ENCODE data around the gene CSPG4. TPM values are rescaled to one million over a fixed set of nuclear protein-coding genes. Genes with fewer than 3 reads are reported as not detected.
A peak's percentile ranks its signal among the peaks of the same experiment; 100 is the strongest.

The CSPG4 gene
- total and polyA plus RNA-seq, 9 of the 15 experiments (the other 6 are each of a cell fraction or from before 2014, with no cell fraction given) = under 0.01 to 0.07 (median 0.04) TPM; not detected in 5

GRCh38 chr15:75637245-75638009 is 75.2 kb downstream of the CSPG4 start (continued):
- TF ChIP-seq, protein P1, sequence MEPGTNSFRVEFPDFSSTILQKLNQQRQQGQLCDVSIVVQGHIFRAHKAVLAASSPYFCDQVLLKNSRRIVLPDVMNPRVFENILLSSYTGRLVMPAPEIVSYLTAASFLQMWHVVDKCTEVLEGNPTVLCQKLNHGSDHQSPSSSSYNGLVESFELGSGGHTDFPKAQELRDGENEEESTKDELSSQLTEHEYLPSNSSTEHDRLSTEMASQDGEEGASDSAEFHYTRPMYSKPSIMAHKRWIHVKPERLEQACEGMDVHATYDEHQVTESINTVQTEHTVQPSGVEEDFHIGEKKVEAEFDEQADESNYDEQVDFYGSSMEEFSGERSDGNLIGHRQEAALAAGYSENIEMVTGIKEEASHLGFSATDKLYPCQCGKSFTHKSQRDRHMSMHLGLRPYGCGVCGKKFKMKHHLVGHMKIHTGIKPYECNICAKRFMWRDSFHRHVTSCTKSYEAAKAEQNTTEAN (CRISPR knock-in tag; IDR thresholded peaks at IDR 0.05) = 0 out of 2 replicates have a peak, but pooled peaks have one; percentile 46
- TF ChIP-seq SMARCA4 (IDR thresholded peaks at IDR 0.05) (no peak), ZC3H4 (CRISPR knock-in tag; IDR thresholded peaks at IDR 0.05; ENCODE audit: borderline replicate concordance) (no peak), ZNF24 (IDR thresholded peaks at IDR 0.05) (peak; percentile 67; the same call in 1 of the 2 replicates), ZNF263 (CRISPR knock-in tag; IDR thresholded peaks at IDR 0.05; ENCODE audit: borderline replicate concordance) (no peak), POLR2B (IDR thresholded peaks at IDR 0.05; ENCODE audit: low read depth, partially characterized antibody) (peak; percentile 26), PCBP1 (IDR thresholded peaks at IDR 0.05; ENCODE audit: low read depth, low read length, poor library complexity, severe bottlenecking) (no peak), YY1 (IDR thresholded peaks at IDR 0.05; ENCODE audit: borderline replicate concordance in 1 of 3, control insufficient read depth in 1 of 3, extremely low read depth in 1 of 3, insufficient read depth in 3 of 3, insufficient read length in 1 of 3, insufficient replicate concordance in 2 of 3, low read depth in 1 of 3, low read length in 2 of 3) (peak in 1 of 3 experiments; percentile 46), ZNF41 (CRISPR knock-in tag; conservative IDR thresholded peaks at IDR 0.05) (no peak), RFX1 (IDR thresholded peaks at IDR 0.05) (no peak), BMI1 (IDR thresholded peaks at IDR 0.05; ENCODE audit: low read length) (no peak), FOXK1 (CRISPR knock-in tag; IDR thresholded peaks at IDR 0.05; ENCODE audit: borderline replicate concordance) (peak; percentile 60; the same call in 1 of the 2 replicates), KAT2B (IDR thresholded peaks at IDR 0.05; ENCODE audit: low read depth, low read length) (no peak), POLR2A (conservative IDR thresholded peaks at IDR 0.05) (no peak; the same call in 1 of the 2 replicates), ZNF311 (CRISPR knock-in tag; IDR thresholded peaks at IDR 0.05) (no peak), NUFIP1 (IDR thresholded peaks at IDR 0.05; ENCODE audit: partially characterized antibody) (no peak), SREBF2 (CRISPR knock-in tag; IDR thresholded peaks at IDR 0.05) (no peak), PTRF (tag; IDR thresholded peaks at IDR 0.05) (no peak), BHLHE40 (IDR thresholded peaks at IDR 0.05; ENCODE audit: low read length) (no peak), ZNF324 (CRISPR knock-in tag; IDR thresholded peaks at IDR 0.05) (no peak), ZNF512 (tag; IDR thresholded peaks at IDR 0.05) (no peak)
- TF ChIP-seq, protein P2, sequence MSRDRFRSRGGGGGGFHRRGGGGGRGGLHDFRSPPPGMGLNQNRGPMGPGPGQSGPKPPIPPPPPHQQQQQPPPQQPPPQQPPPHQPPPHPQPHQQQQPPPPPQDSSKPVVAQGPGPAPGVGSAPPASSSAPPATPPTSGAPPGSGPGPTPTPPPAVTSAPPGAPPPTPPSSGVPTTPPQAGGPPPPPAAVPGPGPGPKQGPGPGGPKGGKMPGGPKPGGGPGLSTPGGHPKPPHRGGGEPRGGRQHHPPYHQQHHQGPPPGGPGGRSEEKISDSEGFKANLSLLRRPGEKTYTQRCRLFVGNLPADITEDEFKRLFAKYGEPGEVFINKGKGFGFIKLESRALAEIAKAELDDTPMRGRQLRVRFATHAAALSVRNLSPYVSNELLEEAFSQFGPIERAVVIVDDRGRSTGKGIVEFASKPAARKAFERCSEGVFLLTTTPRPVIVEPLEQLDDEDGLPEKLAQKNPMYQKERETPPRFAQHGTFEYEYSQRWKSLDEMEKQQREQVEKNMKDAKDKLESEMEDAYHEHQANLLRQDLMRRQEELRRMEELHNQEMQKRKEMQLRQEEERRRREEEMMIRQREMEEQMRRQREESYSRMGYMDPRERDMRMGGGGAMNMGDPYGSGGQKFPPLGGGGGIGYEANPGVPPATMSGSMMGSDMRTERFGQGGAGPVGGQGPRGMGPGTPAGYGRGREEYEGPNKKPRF (IDR thresholded peaks at IDR 0.05; ENCODE audit: low read depth, low read length) = no peak
- TF ChIP-seq, protein P3, sequence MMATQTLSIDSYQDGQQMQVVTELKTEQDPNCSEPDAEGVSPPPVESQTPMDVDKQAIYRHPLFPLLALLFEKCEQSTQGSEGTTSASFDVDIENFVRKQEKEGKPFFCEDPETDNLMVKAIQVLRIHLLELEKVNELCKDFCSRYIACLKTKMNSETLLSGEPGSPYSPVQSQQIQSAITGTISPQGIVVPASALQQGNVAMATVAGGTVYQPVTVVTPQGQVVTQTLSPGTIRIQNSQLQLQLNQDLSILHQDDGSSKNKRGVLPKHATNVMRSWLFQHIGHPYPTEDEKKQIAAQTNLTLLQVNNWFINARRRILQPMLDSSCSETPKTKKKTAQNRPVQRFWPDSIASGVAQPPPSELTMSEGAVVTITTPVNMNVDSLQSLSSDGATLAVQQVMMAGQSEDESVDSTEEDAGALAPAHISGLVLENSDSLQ (IDR thresholded peaks at IDR 0.05) = peak; percentile 34; the same call in 1 of the 2 replicates
